ENCODE results near the gene CHL1.

The CHL1 gene

GRCh38 chr3:312160-312733 is 115.7 kb downstream of the CHL1 start:
- no peak overlapping the region for H3K4me3 ChIP-seq
- intact Hi-C loops (cut with DNase I; ENCODE audit: low total_unique reads), result no loop called here
- H3K4me1 ChIP-seq, result no peaks in the 10 kb centered on the region
- H3K36me3 ChIP-seq, result no peaks in the 10 kb centered on the region
- no peaks in the 10 kb centered on the region for H3K27me3 ChIP-seq
- no peak for DNase-seq
- H3K27ac ChIP-seq, result no peak overlapping the region
- no peaks in the 10 kb centered on the region for H3K9me3 ChIP-seq
- TF ChIP-seq CTCF (IDR thresholded peaks at IDR 0.05), result no peak

GRCh38 chr3:312911-313310 is 116.3 kb downstream of the CHL1 start:
- TF ChIP-seq CTCF (IDR thresholded peaks at IDR 0.05), result no peak
- H3K4me1 ChIP-seq, result no peaks in the 10 kb centered on the region
- H3K4me3 ChIP-seq, result no peak overlapping the region
- no peak overlapping the region for H3K27ac ChIP-seq
- H3K27me3 ChIP-seq, result no peaks in the 10 kb centered on the region
- intact Hi-C loops (cut with DNase I; ENCODE audit: low total_unique reads), result no loop called here
- no peaks in the 10 kb centered on the region for H3K36me3 ChIP-seq
- no peaks in the 10 kb centered on the region for H3K9me3 ChIP-seq
- DNase-seq, result no peak

GRCh38 chr3:317012-317411 is 120.4 kb downstream of the CHL1 start:
- Histone ChIP-seq H3K9me3 (no peaks in the 10 kb centered on the region), H3K27ac (no peak overlapping the region), H3K4me1 (no peaks in the 10 kb centered on the region), H3K4me3 (no peak overlapping the region), H3K27me3 (no peaks in the 10 kb centered on the region), H3K36me3 (no peaks in the 10 kb centered on the region)
- no peak for DNase-seq
- intact Hi-C loops (cut with DNase I; ENCODE audit: low total_unique reads), result no loop called here
- TF ChIP-seq CTCF (IDR thresholded peaks at IDR 0.05), result no peak

- DNase-seq, result no peak
- no peaks in the 10 kb centered on the region for H3K36me3 ChIP-seq
- intact Hi-C loops (cut with DNase I; ENCODE audit: low total_unique reads), result no loop called here
- no peak overlapping the region for H3K4me3 ChIP-seq
- TF ChIP-seq CTCF (IDR thresholded peaks at IDR 0.05), result no peak
- H3K27ac ChIP-seq, result no peak overlapping the region
- H3K27me3 ChIP-seq, result no peaks in the 10 kb centered on the region
- H3K9me3 ChIP-seq, result no peaks in the 10 kb centered on the region
- H3K4me1 ChIP-seq, result no peaks in the 10 kb centered on the region
Measured at GRCh38 chr3:318903-319302, 122.3 kb downstream of the CHL1 start.

- Histone ChIP-seq H3K27ac (no peak overlapping the region), H3K36me3 (no peaks in the 10 kb centered on the region), H3K9me3 (no peaks in the 10 kb centered on the region), H3K4me1 (no peaks in the 10 kb centered on the region), H3K27me3 (no peaks in the 10 kb centered on the region), H3K4me3 (no peak overlapping the region)
- intact Hi-C loops (cut with DNase I; ENCODE audit: low total_unique reads), result no loop called here
- DNase-seq, result no peak
- TF ChIP-seq CTCF (IDR thresholded peaks at IDR 0.05), result no peak
Measured at GRCh38 chr3:324423-324822, 127.9 kb downstream of the CHL1 start.

GRCh38 chr3:325495-325894 is 128.9 kb downstream of the CHL1 start:
- no peak for DNase-seq
- no peak for TF ChIP-seq CTCF (IDR thresholded peaks at IDR 0.05)
- H3K9me3 ChIP-seq, result no peaks in the 10 kb centered on the region
- no peak overlapping the region for H3K27ac ChIP-seq
- H3K36me3 ChIP-seq, result no peaks in the 10 kb centered on the region
- H3K27me3 ChIP-seq, result no peaks in the 10 kb centered on the region
- no peaks in the 10 kb centered on the region for H3K4me1 ChIP-seq
- intact Hi-C loops (cut with DNase I; ENCODE audit: low total_unique reads), result no loop called here
- H3K4me3 ChIP-seq, result no peak overlapping the region
